Fibroblast of villous mesenchyme (primary cell): Measurements from ENCODE around the gene PRAMEF11. TPM values are rescaled to one million over a fixed set of nuclear protein-coding genes. Genes with fewer than 3 reads are reported as not detected.
"Not testable (repeated sequence)": the region's sequence is repeated elsewhere in the genome, so short reads cannot be mapped to it uniquely, and the experiment has no call there.

Experiments
- DNase-seq: peaks from one replicate; pipeline ENCODE4 v3.0.0-alpha.2; 2010; ENCODE audit warnings: low read depth
- H3K4me3 ChIP-seq: 2 replicates; pipeline ENCODE4 v1.5.1; 2011; ENCODE audit warnings: low read depth, mild to moderate bottlenecking, low read length
- total RNA-seq: library from RNA; depleted of rRNA; stranded (reverse); fragments of >200 nt; gene quantifications from 2 replicates; pipeline ENCODE4 v1.2.3, GENCODE V29; 2012
- TF ChIP-seq, protein P1 (sequence below): IDR thresholded peaks from 2 replicates; pipeline ENCODE4 v1.5.1; 2012; ENCODE audit warnings: low read depth, mild to moderate bottlenecking, low read length; ENCODE audit not compliant: insufficient read depth

Gene PRAMEF11
- total RNA-seq, 1 donor = not detected

DNA sequence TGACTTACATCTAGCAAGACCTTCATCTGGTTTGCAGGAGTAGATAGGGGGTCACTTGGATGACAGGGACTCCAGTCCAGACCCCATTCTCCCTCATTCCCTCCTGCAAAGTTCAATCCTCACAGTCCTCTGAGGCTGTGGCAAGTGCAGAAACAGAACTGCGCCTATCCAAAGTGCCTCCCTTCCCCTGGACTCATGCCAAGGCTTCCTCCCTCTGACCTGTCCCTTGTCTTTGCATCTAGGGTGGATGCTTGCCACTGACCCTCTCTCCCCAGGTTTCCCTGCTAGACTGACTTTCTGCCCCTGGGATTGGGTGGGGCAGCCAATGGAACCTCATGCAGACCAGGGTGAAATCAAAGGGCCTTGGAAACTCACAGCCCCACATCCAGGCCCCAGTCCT, 21.3 kb downstream of the PRAMEF11 start:
- no peak overlapping the region for H3K4me3 ChIP-seq
- no peak for DNase-seq
- TF ChIP-seq, protein P1, sequence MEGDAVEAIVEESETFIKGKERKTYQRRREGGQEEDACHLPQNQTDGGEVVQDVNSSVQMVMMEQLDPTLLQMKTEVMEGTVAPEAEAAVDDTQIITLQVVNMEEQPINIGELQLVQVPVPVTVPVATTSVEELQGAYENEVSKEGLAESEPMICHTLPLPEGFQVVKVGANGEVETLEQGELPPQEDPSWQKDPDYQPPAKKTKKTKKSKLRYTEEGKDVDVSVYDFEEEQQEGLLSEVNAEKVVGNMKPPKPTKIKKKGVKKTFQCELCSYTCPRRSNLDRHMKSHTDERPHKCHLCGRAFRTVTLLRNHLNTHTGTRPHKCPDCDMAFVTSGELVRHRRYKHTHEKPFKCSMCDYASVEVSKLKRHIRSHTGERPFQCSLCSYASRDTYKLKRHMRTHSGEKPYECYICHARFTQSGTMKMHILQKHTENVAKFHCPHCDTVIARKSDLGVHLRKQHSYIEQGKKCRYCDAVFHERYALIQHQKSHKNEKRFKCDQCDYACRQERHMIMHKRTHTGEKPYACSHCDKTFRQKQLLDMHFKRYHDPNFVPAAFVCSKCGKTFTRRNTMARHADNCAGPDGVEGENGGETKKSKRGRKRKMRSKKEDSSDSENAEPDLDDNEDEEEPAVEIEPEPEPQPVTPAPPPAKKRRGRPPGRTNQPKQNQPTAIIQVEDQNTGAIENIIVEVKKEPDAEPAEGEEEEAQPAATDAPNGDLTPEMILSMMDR = no peak

- no peak overlapping the region for H3K4me3 ChIP-seq
- TF ChIP-seq, protein P1 = no peak
Measured at GRCh38 chr1:12799730-12800129, 31.5 kb downstream of the PRAMEF11 start.

GRCh38 chr1:12798911-12799310, 32.3 kb downstream of the PRAMEF11 start:
- TF ChIP-seq, protein P1 = no peak
- DNase-seq = no peak

More at GRCh38 chr1:12799730-12800129, 31.5 kb downstream of the PRAMEF11 start:
- no peak for DNase-seq

GRCh38 chr1:12791097-12791496, 40.1 kb downstream of the PRAMEF11 start, which contains the start of gene PRAMEF1:
TSS of gene PRAMEF1 (plus strand) at chr1:12791397. CDS start at chr1:12793228, 1,831 bp downstream.
- DNase-seq, H3K4me3 ChIP-seq: not testable (repeated sequence)

More at GRCh38 chr1:12798911-12799310, 32.3 kb downstream of the PRAMEF11 start:
- no peak overlapping the region for H3K4me3 ChIP-seq

GRCh38 chr1:12784729-12785128, 46.5 kb downstream of the PRAMEF11 start:
- DNase-seq, H3K4me3 ChIP-seq: not testable (repeated sequence)

DNA sequence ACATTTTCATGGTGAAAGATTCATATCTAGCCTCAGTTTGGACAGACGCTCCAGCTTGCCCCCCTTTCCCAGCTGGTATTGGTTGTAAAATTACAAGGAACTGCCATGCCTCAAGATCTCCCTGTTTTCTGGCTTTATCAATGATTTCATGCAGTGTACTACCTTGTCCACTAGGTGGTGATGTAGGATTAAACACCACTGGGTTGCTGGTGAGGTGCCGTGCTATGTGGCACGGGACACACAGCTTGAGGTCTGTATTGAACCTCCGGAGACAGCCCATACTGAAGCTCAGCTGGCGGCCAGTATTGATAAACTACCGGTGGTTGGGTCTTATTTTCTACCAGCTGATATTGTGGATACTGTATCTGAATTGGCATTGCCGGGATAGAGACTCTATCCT, 47.4 kb downstream of the PRAMEF11 start:
- not testable (repeated sequence) for DNase-seq, H3K4me3 ChIP-seq

DNA sequence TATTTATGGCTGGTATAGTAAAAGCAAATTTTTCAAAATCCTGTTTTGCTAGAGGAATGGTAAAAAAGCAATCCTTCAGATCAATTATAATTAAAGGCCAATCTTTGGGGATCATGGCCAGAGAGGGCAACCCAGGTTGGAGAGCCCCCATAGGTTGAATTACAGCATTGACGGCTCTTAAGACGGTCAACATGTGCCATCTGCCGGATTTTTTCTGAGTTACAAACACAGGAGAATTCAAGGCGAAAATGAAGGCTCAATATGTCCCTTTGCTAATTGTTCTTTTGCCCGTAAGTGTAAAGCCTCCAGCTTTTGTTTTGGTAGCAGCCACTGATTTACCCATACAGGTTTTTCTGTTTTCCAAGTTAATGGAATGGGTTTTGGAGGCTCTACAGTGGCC, 49.7 kb downstream of the PRAMEF11 start:
- not testable (repeated sequence) for H3K4me3 ChIP-seq, DNase-seq

DNA sequence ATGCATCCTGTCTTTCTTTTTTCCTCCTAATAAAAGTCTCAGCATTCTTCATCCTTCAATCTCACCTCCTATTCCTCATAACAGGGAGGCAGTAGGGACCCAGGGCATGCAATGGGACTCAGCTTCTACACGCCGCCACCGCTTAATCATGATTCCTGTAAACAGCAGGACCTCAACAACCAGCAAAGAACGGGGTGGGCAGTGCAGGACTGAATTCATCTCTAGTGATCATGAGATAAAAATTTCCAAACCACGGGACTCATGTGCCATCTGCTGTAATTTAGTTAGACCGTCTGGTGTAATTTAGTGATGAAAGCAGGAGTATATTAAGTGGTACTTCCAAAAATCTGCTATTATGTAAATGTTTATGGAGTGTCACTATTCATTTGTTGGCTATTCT, 52.3 kb downstream of the PRAMEF11 start:
- TF ChIP-seq, protein P1 = no peak
- H3K4me3 ChIP-seq = no peak overlapping the region
- no peak for DNase-seq

- no peak overlapping the region for H3K4me3 ChIP-seq
- DNase-seq = no peak
- TF ChIP-seq, protein P1 = no peak
Measured at GRCh38 chr1:12778061-12778460, 53.1 kb downstream of the PRAMEF11 start.
